ENCODE results near the gene UBE2E2.

DNA sequence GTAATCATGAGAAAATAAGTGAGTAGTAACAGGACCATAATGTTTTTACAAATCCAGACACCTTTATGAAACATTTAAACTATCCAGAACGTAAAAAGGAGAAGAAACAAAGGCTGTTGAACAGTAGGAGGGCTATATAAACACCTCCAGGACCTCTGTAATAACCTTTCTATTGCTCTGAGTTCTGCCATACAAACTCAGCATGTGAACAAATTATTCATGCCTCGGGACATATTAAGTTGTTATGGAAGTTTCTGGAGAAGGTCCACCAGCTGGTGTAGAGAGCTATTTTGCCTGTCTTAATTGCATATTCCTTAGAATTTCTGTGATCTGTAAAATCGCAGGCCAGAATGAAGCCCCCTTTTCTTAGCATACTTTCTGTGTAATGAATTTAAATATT, 256.3 kb downstream of the UBE2E2 start:
- no peak for TF ChIP-seq ZNF274 (IDR thresholded peaks at IDR 0.05; ENCODE audit: low read depth, low read length)
- TF ChIP-seq YY1 (IDR thresholded peaks at IDR 0.05; ENCODE audit: insufficient read depth, insufficient read length): no peak

Measured in NT2/D1 (cell line).